Upper lobe of left lung (tissue), 6 donors: ENCODE results near the gene LRTM1. TPM values are rescaled to one million over a fixed set of nuclear protein-coding genes. Genes with fewer than 3 reads are reported as not detected.
A peak's percentile ranks its signal among the peaks of the same experiment; 100 is the strongest.

ENCODE experiments used
- ATAC-seq, 2 donors: fragments of 200-7000 bp; cut with Tn5 transposase; one replicate each; pipeline ENCODE4 v1.9.1; 2022; ENCODE audit warnings: mild to moderate bottlenecking in 2 of 2, moderate library complexity in 2 of 2; ENCODE audit not compliant: low FRiP score in 2 of 2
- DNase-seq, 2 donors: peaks; one replicate each; pipeline ENCODE4 v3.0.0-alpha.2; 2019 to 2020
- H3K27ac ChIP-seq, 4 donors: fragments of 200-600 bp; sonication (generic); one replicate each; pipeline ENCODE4 v1.5.1; 2016 to 2019
- H3K27me3 ChIP-seq, 4 donors: fragments of 200-600 bp; sonication (generic); one replicate each; pipeline ENCODE4 v1.5.1; 2017 to 2019
- H3K36me3 ChIP-seq, 4 donors: fragments of 200-600 bp; sonication (generic); one replicate each; pipeline ENCODE4 v1.5.1; 2016 to 2019
- H3K4me1 ChIP-seq, 4 donors: fragments of 200-600 bp; sonication (generic); one replicate each; pipeline ENCODE4 v1.5.1; 2018 to 2019
- H3K4me3 ChIP-seq, 4 donors: fragments of 200-600 bp; sonication (generic); one replicate each; pipeline ENCODE4 v1.5.1; 2017 to 2019; ENCODE audit warnings: mild to moderate bottlenecking in 2 of 4, moderate library complexity in 1 of 4
- H3K9me3 ChIP-seq, 4 donors: fragments of 200-600 bp; sonication (generic); one replicate each; pipeline ENCODE4 v1.5.1; 2018 to 2019
- EP300 ChIP-seq, 4 donors: sonication (generic); formaldehyde crosslinking; IDR thresholded peaks; one replicate each; pipeline ENCODE4 v1.5.1; 2017; ENCODE audit warnings: antibody characterized with exemption in 4 of 4, control low read depth in 2 of 4
- POLR2A ChIP-seq, 4 donors: fragments of 450-650 bp; IDR thresholded peaks; one replicate each; pipeline ENCODE4 v1.5.1; 2016 to 2017; ENCODE audit warnings: antibody characterized with exemption in 4 of 4, mild to moderate bottlenecking in 2 of 4
- POLR2AphosphoS5 ChIP-seq, 2 donors: sonication (generic); formaldehyde crosslinking; IDR thresholded peaks; one replicate each; pipeline ENCODE4 v1.5.1; 2017; ENCODE audit warnings: antibody characterized with exemption in 2 of 2
- WGBS, 2 donors: methylation state at CpG; one replicate each; pipeline ENCODE4 v1.1.5; 2017 to 2018; 5-methylcytosine and 5-hydroxymethylcytosine counted together
- total RNA-seq, 6 donors: library from RNA; depleted of rRNA in 4 of 6; stranded (reverse); fragments of >200 nt in 4 of 6; gene quantifications; one replicate each; pipeline versions ENCODE4 v1.1.0 to v1.2.1, GENCODE V29; 2016 to 2021
- TF ChIP-seq, protein P1 (sequence below), 6 experiments: fragments of 450-650 bp in 4 of 6; fragments of 200-600 bp in 2 of 6; sonication (generic) in 2 of 6; IDR thresholded peaks; one replicate each; pipeline ENCODE4 v1.5.1; 2016 to 2019; ENCODE audit warnings: antibody characterized with exemption in 6 of 6
- donor health status: DM: no; HTN: no; CAD: no; lungs with moderate emphysema.
- donor health status: DM: no; HTN: yes; CAD: no; lungs with severe emphysema.

LRTM1 gene
- total RNA-seq, 6 donors from 2014 or later, result not detected

DNA sequence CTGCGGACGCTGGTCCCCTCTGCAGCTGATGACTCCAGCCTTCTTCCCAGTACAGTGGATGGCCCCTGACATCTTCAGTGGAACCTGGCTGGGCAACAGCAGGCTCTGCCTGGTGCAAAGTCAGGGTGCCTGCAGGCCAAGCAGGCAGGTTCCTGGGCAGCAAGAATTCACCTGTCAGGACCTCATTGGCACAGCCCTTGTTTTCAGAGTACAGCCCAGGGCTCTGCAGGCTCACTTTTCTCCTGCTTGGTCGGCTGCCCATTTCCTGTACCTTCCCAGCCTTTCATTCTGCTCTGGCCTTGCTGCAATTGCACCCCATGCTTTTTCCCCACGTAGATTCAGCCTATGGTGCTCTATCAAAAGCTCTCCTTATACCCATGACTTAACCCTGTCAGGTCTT lies 56.0 kb downstream of the LRTM1 start:
- Histone ChIP-seq H3K36me3 (no peaks in the 10 kb centered on the region), H3K9me3 (no peaks in the 10 kb centered on the region), H3K4me3 (no peak overlapping the region), H3K4me1 (no peaks in the 10 kb centered on the region), H3K27ac (no peak overlapping the region), H3K27me3 (no peaks in the 10 kb centered on the region)
- ATAC-seq, result no peak
- peak in 1 of 2 donors; percentile 13 for DNase-seq
- TF ChIP-seq EP300 (IDR thresholded peaks at IDR 0.05), result no peak
- no peak for TF ChIP-seq POLR2A (IDR thresholded peaks at IDR 0.05)
- no peak for TF ChIP-seq POLR2AphosphoS5 (IDR thresholded peaks at IDR 0.05)
- TF ChIP-seq, protein P1, sequence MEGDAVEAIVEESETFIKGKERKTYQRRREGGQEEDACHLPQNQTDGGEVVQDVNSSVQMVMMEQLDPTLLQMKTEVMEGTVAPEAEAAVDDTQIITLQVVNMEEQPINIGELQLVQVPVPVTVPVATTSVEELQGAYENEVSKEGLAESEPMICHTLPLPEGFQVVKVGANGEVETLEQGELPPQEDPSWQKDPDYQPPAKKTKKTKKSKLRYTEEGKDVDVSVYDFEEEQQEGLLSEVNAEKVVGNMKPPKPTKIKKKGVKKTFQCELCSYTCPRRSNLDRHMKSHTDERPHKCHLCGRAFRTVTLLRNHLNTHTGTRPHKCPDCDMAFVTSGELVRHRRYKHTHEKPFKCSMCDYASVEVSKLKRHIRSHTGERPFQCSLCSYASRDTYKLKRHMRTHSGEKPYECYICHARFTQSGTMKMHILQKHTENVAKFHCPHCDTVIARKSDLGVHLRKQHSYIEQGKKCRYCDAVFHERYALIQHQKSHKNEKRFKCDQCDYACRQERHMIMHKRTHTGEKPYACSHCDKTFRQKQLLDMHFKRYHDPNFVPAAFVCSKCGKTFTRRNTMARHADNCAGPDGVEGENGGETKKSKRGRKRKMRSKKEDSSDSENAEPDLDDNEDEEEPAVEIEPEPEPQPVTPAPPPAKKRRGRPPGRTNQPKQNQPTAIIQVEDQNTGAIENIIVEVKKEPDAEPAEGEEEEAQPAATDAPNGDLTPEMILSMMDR (IDR thresholded peaks at IDR 0.05), result no peak
- WGBS, 2 donors, result 53 to 78% methylated on average over 2 to 4 of the region's 4 CpGs

DNA sequence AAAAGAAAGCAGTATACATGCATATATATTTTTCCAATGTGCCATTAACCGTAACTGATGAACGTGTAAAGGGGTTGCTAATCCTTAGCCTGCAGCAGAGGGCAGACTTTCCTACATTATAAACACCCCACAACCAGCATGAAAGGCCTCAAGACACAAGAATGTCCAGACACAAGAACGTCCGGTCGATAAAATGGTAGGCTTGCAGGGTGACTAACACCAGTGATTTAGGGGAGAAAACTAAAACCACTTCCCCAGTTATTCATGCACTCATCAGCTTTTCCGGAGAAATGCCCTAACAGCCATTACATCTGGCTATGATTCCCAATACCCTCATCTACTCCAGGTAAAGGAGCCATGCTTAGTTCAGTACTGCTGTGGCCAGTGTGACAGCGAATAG lies 57.4 kb downstream of the LRTM1 start:
- no peak for DNase-seq
- no peak overlapping the region for H3K27ac ChIP-seq
- peak in 1 of 2 donors; percentile 85 for ATAC-seq

More for the DNA sequence above, 57.4 kb downstream of the LRTM1 start:
- no peaks in the 10 kb centered on the region for H3K36me3 ChIP-seq
- no peak overlapping the region for H3K4me3 ChIP-seq
- 39 to 50% methylated on average over 7 of the region's 7 CpGs for WGBS, 2 donors
- no peaks in the 10 kb centered on the region for H3K27me3 ChIP-seq
- TF ChIP-seq, protein P1 (IDR thresholded peaks at IDR 0.05), result peak in 4 of 6 experiments; percentile 25 to 58 (median 52)
- TF ChIP-seq POLR2A (IDR thresholded peaks at IDR 0.05) (no peak), POLR2AphosphoS5 (IDR thresholded peaks at IDR 0.05) (no peak), EP300 (IDR thresholded peaks at IDR 0.05) (no peak)
- no peaks in the 10 kb centered on the region for H3K4me1 ChIP-seq
- H3K9me3 ChIP-seq, result no peaks in the 10 kb centered on the region
